Gastroesophageal sphincter (tissue), 3 donors: ENCODE results near the gene LINC00237.

Experiments
- EP300 ChIP-seq: sonication (generic); formaldehyde crosslinking; IDR thresholded peaks from one replicate; pipeline ENCODE4 v1.6.1; 2017; ENCODE audit warnings: antibody characterized with exemption, mild to moderate bottlenecking
- POLR2A ChIP-seq, 2 donors: fragments of 450-650 bp; IDR thresholded peaks; one replicate each; pipeline ENCODE4 v1.6.1; 2017; ENCODE audit warnings: antibody characterized with exemption in 2 of 2, mild to moderate bottlenecking in 2 of 2, moderate library complexity in 1 of 2
- POLR2AphosphoS5 ChIP-seq: sonication (generic); formaldehyde crosslinking; IDR thresholded peaks from one replicate; pipeline ENCODE4 v1.6.1; 2017; ENCODE audit warnings: antibody characterized with exemption
- TF ChIP-seq, protein P1 (sequence below), 4 experiments: fragments of 200-600 bp in 2 of 4; fragments of 450-650 bp in 2 of 4; sonication (generic) in 1 of 4; IDR thresholded peaks; one replicate each; pipeline ENCODE4 v1.5.1; 2017 to 2019; ENCODE audit warnings: antibody characterized with exemption in 4 of 4, mild to moderate bottlenecking in 2 of 4, moderate library complexity in 2 of 4

- TF ChIP-seq POLR2A (IDR thresholded peaks at IDR 0.05) = no peak
- TF ChIP-seq, protein P1, sequence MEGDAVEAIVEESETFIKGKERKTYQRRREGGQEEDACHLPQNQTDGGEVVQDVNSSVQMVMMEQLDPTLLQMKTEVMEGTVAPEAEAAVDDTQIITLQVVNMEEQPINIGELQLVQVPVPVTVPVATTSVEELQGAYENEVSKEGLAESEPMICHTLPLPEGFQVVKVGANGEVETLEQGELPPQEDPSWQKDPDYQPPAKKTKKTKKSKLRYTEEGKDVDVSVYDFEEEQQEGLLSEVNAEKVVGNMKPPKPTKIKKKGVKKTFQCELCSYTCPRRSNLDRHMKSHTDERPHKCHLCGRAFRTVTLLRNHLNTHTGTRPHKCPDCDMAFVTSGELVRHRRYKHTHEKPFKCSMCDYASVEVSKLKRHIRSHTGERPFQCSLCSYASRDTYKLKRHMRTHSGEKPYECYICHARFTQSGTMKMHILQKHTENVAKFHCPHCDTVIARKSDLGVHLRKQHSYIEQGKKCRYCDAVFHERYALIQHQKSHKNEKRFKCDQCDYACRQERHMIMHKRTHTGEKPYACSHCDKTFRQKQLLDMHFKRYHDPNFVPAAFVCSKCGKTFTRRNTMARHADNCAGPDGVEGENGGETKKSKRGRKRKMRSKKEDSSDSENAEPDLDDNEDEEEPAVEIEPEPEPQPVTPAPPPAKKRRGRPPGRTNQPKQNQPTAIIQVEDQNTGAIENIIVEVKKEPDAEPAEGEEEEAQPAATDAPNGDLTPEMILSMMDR (IDR thresholded peaks at IDR 0.05) = no peak
- TF ChIP-seq POLR2AphosphoS5 = no peak
- TF ChIP-seq EP300 = no peak
Observed at GRCh38 chr20:21052686-21053001, 53.5 kb downstream of the LINC00237 start.
